ENCODE measurements around the gene RPP25L. TPM values are rescaled to one million over a fixed set of nuclear protein-coding genes. Genes with fewer than 3 reads are reported as not detected.

RPP25L gene
- total RNA-seq, 1 donor from 2014 or later, result 7.2 TPM

DNA sequence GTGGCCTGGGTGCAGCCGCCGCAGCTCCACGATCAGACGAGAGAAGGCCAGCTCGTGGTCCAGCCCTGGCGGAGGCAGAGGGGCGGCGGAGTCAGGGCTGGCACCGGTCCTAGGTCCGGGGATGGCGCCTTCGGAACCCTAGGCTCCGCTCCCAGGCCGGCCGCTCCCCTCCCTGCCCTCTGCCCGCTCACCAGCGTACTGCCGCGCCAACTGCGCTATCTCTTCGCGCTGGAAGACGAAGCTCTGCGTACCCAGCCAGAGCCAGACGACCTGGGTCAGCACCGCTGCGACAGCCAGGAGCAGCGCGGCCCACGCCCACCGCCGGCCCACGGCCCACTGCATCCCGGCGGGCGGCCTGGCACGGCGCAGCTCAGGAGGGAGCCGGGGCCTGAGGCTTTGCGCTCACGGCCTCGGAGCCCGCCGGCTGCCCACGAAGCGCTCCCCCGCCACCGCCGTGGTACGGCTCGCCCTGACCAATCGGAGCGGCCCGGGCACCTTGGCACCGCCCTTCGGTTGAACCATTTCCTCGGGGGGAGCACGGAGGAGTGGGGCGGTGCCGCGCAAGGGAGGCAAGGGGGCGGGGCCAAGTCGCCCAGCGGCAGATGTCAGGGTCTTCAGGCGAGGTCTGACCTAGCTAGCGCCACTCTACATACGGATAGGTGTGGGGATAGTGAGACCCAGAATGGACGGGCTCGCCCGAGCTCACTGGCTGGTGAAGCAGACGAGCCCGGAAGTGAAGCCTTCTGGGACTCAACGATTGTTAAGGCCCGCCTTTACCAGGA is 25.6 kb upstream of the RPP25L start, which contains the start of gene SIGMAR1:
SIGMAR1 (minus strand) TSS at position 432 of the 782 bp plus-strand sequence; CDS start at position 342, 90 bp downstream.
- intact Hi-C loops (cut with DNase I), result loop anchor here (1.0 kb wide), 2 partner anchors 9 to 29 kb away; partner anchors contain the start of gene GALT
- DNase-seq (ENCODE audit: low spot score in 2 of 2), result peak; percentile 54 to 94
- H3K27ac ChIP-seq, result peak within 1 kb of the TSS; percentile 76 to 79
- no peaks in the 10 kb centered on the region for H3K36me3 ChIP-seq
- peaks cover 0 to 13% of the 10 kb centered on the region in 2 donors for H3K4me1 ChIP-seq
- peak within 1 kb of the TSS; percentile 61 to 83 for H3K4me3 ChIP-seq
- no peaks in the 10 kb centered on the region for H3K27me3 ChIP-seq
- peak in 2 of 3 experiments; percentile 4 to 7 for TF ChIP-seq CTCF (IDR thresholded peaks at IDR 0.05)
- H3K9me3 ChIP-seq, result no peaks in the 10 kb centered on the region

- peak in 1 of 2 donors; percentile 75 for DNase-seq (ENCODE audit: low spot score in 2 of 2)
- no peak for TF ChIP-seq CTCF (IDR thresholded peaks at IDR 0.05)
- Histone ChIP-seq H3K4me3 (peak overlapping the region; percentile 61 to 83), H3K9me3 (no peaks in the 10 kb centered on the region), H3K27ac (peak overlapping the region; percentile 76 to 79), H3K36me3 (no peaks in the 10 kb centered on the region), H3K4me1 (peaks cover 0 to 13% of the 10 kb centered on the region in 2 donors), H3K27me3 (no peaks in the 10 kb centered on the region)
- intact Hi-C loops (cut with DNase I), result loop anchor here (1.0 kb wide), 2 partner anchors 9 to 29 kb away; partner anchors contain the start of gene GALT
These were observed 25.0 kb upstream of the RPP25L start for GRCh38 chr9:34636791-34637355.

- Histone ChIP-seq H3K9me3 (no peaks in the 10 kb centered on the region), H3K36me3 (no peaks in the 10 kb centered on the region), H3K4me3 (no peak overlapping the region), H3K27me3 (no peaks in the 10 kb centered on the region), H3K27ac (no peak overlapping the region), H3K4me1 (peaks cover 0 to 13% of the 10 kb centered on the region in 2 donors)
- intact Hi-C loops (cut with DNase I), result no loop called here
- no peak for DNase-seq (ENCODE audit: low spot score in 2 of 2)
- TF ChIP-seq CTCF (IDR thresholded peaks at IDR 0.05), result no peak
These were observed 23.7 kb upstream of the RPP25L start for GRCh38 chr9:34635556-34635955.

DNA sequence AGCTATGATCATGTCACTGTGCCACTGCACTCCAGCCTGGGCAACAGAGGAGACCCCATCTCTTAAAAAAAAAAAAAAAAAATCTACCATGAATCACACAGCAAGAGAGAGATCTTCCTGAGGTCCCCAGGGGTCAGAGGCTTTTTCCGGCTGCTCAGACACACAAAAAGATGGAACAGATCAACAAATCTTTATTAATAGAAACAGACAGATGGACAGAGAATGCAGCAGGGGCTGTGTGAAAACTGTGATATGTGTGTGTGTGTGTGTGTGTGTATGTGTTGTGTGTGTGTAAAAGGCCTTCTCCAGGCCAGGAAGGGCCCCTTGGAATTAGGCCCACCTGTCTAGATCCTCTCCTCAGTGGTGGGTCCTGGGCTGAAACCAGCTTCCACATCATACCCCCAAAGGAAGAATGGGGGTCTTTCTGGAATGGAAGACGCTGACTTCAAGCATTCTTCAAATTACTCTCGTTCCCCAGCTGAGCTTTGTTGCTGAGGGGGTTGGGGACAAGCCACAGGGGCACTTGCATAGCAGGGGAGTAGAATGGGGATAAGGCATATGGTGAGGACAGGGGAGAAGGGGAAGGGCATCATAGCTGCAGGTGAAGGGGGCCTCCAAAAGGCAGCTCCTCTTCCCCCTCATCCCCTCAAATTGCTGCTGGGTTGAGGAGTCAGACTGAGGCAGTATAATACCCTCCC is 22.8 kb upstream of the RPP25L start:
- H3K4me3 ChIP-seq, result no peak overlapping the region
- TF ChIP-seq CTCF (IDR thresholded peaks at IDR 0.05), result no peak
- H3K4me1 ChIP-seq, result peaks cover 0 to 13% of the 10 kb centered on the region in 2 donors
- intact Hi-C loops (cut with DNase I), result loop anchor here (1.0 kb wide), 1 partner anchor 22 kb away; the partner anchor contains the start of gene RPP25L
- DNase-seq (ENCODE audit: low spot score in 2 of 2), result no peak
- no peaks in the 10 kb centered on the region for H3K9me3 ChIP-seq
- no peak overlapping the region for H3K27ac ChIP-seq
- no peaks in the 10 kb centered on the region for H3K36me3 ChIP-seq
- no peaks in the 10 kb centered on the region for H3K27me3 ChIP-seq

DNA sequence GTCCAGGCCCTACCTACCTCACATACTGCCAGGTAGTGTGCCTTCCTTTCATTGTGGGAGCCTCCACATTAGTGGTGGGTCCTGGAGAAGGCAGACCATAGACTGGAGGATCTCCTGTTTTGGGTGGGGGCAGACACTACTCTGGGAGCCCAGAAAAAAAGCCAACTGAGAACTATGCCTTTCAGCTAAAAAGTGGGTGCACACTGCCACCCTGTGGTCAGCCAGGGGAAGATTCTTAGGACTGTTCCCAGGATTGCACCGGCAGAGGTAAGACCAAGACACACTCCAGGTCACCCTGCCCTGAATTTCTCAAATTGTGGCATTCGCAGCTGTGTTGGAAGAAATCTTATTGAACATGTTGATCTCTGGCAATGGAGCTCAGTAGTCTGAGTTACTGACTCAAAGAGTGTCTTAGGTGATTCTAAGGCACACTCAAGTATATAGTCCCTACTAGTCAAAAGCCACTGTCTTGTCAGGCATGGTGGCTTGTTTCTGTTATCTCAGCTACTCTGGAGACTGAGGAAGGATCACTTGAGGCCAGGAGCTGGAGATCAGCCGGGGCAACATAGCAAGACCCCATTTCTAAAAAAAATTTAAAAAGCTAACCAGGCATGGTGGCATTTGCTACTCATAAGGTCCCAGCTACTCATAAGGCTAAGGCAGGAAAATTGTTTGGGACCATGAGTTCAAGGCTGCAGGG is 22.1 kb upstream of the RPP25L start:
- Histone ChIP-seq H3K9me3 (no peaks in the 10 kb centered on the region), H3K4me1 (peaks cover 2 to 16% of the 10 kb centered on the region in 2 donors), H3K36me3 (no peaks in the 10 kb centered on the region), H3K27me3 (no peaks in the 10 kb centered on the region), H3K27ac (no peak overlapping the region), H3K4me3 (no peak overlapping the region)
- peak; percentile 69 to 86 (median 78) for TF ChIP-seq CTCF (IDR thresholded peaks at IDR 0.05)
- no peak for DNase-seq (ENCODE audit: low spot score in 2 of 2)
- intact Hi-C loops (cut with DNase I), result loop anchor here (1.0 kb wide), 1 partner anchor 22 kb away; the partner anchor contains the start of gene RPP25L
